Activated CD8-positive, alpha-beta memory T cell treated with anti-CD3 and anti-CD28 coated beads, Interleukin-2, amount 50 U/mL, for 1 hour (primary cell): ENCODE results near the gene LEAP2.

ENCODE experiments used
- DNase-seq: peaks from one replicate; pipeline ENCODE4 v3.0.0-alpha.2; 2020; ENCODE audit errors: extremely low read depth

Gene LEAP2

GRCh38 chr5:132877938-132878337, 4.5 kb downstream of the LEAP2 start:
- no peak for DNase-seq

- no peak for DNase-seq
These were observed 9.9 kb downstream of the LEAP2 start for GRCh38 chr5:132883261-132883834.

DNA sequence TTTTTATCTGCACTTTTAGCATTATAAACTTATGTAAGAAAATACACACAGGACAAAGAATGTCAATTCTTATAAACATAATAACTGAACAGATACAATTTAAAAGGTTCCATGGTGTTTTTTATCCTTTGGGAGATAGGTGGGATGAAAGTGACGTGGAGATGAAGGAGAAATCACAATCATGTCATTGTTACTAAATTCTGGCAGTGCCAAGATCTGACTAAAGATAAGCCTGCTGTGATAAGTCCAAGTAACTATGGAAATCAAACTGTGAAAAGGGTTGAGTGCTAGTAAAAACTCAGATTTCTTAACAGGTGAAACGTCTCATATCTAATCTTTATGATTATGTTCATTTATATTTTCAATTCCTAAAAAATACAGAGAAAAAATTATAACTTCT, 11.1 kb downstream of the LEAP2 start:
- no peak for DNase-seq

DNA sequence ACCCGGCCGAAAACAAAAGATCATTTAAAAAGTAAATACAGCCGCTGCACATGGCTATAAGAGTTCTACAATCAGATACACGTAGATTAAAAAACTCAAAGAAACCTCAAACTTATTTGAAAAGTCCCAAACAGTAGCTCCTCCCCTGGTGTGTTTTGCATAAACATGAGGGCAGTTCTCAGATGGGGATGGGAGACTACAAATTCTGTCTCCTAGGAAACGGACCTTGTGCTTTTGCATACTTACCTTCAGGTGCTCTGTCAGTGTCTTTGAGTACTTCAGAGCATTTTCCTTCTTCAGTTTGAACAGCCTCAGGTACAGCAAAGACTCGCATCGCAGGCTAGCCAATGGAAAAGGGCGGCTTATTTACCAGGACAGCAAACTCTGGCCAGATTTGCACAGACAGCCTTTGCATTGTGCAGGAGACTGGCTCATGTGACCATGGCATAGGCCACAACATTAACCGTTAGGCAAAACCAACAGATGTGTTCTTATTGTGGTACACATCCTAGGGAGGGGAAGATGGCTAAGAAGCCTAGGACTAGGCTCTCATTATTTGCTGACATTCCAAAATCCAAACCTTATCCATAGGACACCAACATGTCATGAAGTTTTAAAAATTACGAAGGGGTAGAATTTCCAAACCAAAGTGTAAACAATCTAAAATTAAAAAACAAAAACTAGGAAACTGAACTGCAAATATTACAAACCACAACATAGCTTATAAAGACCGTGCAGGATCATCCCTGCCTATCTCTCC, 12.8 kb downstream of the LEAP2 start:
- no peak for DNase-seq

GRCh38 chr5:132887283-132887682, 13.8 kb downstream of the LEAP2 start:
- no peak for DNase-seq

DNA sequence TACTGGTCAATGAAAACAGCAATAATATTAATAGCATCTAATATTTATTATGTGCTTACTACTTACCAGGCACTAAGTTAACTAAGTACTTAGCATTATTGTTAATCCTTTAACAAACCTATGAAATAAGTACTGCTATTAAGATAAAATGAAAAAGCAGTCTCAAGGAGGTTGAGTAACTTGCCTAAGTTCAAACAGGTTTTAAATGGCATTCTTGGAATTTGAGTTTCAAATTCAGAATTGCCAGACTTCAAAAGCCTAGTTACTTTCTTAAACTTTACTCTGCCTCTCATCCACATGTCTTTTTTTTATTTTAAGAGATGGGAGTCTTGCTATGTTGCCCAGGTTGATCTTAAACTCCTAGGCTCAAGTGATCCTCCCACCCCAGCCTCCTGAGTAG, 16.0 kb downstream of the LEAP2 start:
- DNase-seq, result no peak

- no peak for DNase-seq
These were observed 17.3 kb downstream of the LEAP2 start for GRCh38 chr5:132890817-132891216.

- no peak for DNase-seq
These were observed 22.3 kb downstream of the LEAP2 start for GRCh38 chr5:132895719-132896305.

DNA sequence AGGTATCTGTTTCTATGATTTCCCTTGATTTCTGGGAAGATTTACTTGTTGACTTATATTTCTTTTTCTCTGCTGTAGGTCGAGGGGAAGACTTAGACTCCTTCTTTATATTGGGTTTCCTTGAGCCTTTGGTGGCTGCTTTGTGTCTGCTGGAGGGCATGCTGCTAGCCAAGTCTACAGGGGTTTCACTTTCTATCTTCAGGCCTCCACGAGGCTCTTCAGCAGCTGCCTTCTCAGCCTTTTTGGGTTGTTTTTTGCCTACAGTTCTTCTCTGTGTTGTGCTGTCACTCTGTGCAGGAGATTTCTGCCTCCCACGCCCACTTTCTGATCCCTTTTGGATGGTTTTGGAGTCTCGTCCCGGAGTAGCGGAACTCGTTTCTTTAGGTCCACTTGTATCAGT, 23.2 kb downstream of the LEAP2 start:
- no peak for DNase-seq

DNA sequence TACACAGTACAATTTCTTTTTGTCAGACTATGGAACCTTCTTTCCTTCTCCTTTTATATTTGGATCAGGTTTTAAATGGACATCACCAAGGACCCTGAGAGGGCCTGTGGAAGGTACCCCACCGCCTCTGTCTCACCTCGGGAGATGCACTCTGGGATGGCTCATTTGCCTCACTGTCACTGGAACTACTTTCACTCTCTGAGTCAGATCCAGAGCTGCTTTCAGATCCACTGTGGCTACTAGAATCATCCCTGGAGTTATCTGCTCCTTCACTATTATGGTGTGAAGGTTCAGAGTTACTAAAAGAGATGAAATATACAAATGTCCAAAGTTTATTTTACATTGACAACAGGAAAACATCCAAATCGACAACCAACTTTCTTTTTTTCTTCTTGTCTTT, 24.6 kb downstream of the LEAP2 start:
- no peak for DNase-seq

DNA sequence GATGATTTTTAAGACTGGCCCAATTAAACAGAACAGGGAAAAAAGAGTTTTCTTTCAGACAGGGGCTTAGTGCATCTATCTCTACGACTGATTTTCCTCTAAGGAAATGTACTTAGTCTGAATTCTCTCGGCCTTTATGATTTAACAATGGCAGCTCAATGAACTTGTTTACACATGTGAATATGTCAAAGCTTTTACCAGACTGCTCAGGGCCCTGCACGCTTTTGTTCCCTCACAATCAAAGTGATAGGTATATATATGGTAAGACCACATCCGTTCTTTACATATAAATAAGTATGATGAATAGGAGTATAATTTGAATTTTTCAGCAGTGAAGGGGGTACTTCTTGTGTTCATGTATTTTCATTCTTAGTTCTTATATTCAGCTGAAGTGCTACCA, 27.6 kb downstream of the LEAP2 start:
- DNase-seq, result no peak

GRCh38 chr5:132901730-132902129, 28.3 kb downstream of the LEAP2 start:
- DNase-seq, result no peak

DNA sequence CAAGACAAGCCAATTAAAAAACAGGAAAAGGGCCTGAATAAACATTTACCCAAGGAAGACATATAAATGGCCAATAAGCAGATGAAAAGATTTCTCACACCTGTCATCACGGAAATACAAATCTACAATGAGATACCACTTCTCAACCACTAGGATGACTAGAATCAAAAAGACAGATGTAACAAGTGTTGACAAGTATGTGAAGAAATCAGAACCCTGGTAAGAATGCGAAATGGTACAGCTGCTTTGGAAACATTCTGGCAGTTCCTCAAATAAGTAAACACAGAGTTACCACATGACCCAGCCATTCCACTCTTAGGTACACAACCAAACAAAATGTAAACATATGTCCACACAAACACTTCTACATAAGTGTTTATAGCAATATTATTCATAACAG, 32.5 kb downstream of the LEAP2 start:
- DNase-seq, result no peak

DNA sequence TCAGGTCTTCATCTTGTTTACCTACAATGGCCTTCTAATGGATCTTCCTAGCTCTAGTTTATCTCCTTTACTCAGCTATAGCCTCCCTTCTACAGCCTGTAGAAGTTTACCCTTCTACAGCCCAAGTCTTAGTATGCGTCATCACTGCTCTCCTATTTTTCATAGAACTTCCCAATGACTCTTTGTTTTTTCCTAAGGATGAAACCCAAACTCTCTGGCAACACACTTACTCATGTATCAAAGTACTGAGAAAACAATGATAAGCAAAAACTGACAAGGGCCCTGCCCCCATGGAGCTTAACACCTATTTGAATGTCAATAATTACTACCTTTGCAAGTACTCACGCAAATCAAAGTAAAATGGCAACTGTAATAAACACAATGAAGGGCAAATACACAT, 33.7 kb downstream of the LEAP2 start:
- DNase-seq, result no peak

GRCh38 chr5:132909702-132910101, 36.2 kb downstream of the LEAP2 start:
- no peak for DNase-seq

DNA sequence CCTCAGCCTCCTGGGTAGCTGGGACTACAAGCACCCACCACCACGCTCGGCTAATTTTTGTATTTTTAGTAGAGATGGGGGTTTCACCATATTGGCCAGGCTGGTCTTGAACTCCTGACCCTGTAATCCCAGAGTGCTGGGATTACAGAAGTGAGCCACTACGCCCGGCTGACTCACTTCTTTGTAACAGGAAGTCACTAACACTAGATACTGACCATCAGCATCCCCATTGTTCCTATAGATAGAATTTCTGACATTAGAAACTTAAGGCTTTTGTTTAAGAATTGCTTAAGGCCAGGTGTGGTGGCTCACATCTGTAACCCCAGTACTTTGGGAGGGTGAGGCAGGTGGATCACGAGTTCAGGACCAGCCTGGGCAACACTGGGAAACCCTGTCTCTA, 42.2 kb downstream of the LEAP2 start:
- no peak for DNase-seq

DNA sequence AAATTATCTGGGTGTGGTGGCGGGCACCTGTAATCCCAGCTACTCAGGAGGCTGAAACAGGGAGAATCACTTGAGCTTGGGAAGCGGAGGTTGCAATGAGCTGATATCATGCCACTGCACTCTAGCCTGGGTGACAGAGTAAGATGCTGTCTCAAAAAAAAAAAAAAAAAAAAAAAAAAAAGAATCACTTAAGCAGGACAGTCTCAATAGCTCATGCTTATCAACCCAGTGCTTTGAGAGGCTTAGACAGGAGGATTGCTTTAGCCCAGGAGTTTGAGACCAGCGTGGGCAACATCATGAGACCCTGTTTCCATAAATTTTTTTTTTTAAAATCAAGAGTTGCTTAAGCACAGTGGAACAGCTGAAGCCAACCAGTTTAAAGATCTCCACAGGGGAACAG, 42.6 kb downstream of the LEAP2 start:
- no peak for DNase-seq
